WTC11 (cell line): ENCODE data around the gene CDKN2B. TPM values are rescaled to one million over a fixed set of nuclear protein-coding genes. Genes with fewer than 3 reads are reported as not detected.

Source experiments
- ATAC-seq: fragments of 200-7000 bp; cut with Tn5 transposase; 2 replicates; pipeline ENCODE4 v1.10.0; 2021; ENCODE audit warnings: mild to moderate bottlenecking, moderate library complexity
- CTCF ChIA-PET: fragments of 300-600 bp; sonication (Branson Sonifier 250); formaldehyde crosslinking; loops from one replicate; lab custom pipeline; 2021; ENCODE audit warnings: antibody characterized with exemption; lab: Charles Lee
- POLR2A ChIA-PET: fragments of 350-600 bp; sonication (Branson Sonifier 250); formaldehyde crosslinking; loops from one replicate; lab custom pipeline; 2021; ENCODE audit warnings: antibody characterized with exemption; lab: Charles Lee
- DNase-seq: peaks from one replicate; pipeline ENCODE4 v3.0.0; 2021; ENCODE audit warnings: low spot score
- H3K27ac Mint-ChIP-seq: 2 replicates; pipeline ENCODE4 v1.8.0; 2021; ENCODE audit warnings: mixed read lengths
- H3K27me3 Mint-ChIP-seq: 2 replicates; pipeline ENCODE4 v1.8.0; 2021; ENCODE audit warnings: low read depth, mild to moderate bottlenecking, moderate library complexity, mixed read lengths
- H3K36me3 Mint-ChIP-seq: 2 replicates; pipeline ENCODE4 v1.8.0; 2021; ENCODE audit warnings: mixed read lengths
- H3K4me1 Mint-ChIP-seq: 2 replicates; pipeline ENCODE4 v1.8.0; 2022; ENCODE audit warnings: mixed read lengths
- H3K4me3 Mint-ChIP-seq: 2 replicates; pipeline ENCODE4 v1.8.0; 2021; ENCODE audit warnings: mild to moderate bottlenecking, moderate library complexity, mixed read lengths
- H3K9me3 Mint-ChIP-seq: 2 replicates; pipeline ENCODE4 v1.8.0; 2021; ENCODE audit warnings: mixed read lengths
- CBFB ChIP-seq: sonication (generic); formaldehyde crosslinking; IDR thresholded peaks from 2 replicates; pipeline ENCODE4 v1.8.1; 2022; ENCODE audit warnings: mild to moderate bottlenecking, low read depth, missing genetic modification reagents
- GRHL2 ChIP-seq: fragments of 250-450 bp; sonication (Bioruptor Pico); IDR thresholded peaks from 2 replicates; pipeline ENCODE4 v1.8.0; 2022; ENCODE audit warnings: mild to moderate bottlenecking, moderate library complexity; ENCODE audit not compliant: insufficient replicate concordance, severe bottlenecking
- MXD4 ChIP-seq: fragments of 250-450 bp; sonication (Bioruptor Pico); IDR thresholded peaks from 2 replicates; pipeline ENCODE4 v1.8.0; 2021; ENCODE audit warnings: mild to moderate bottlenecking, moderate library complexity, borderline replicate concordance
- MYBL2 ChIP-seq: sonication (generic); formaldehyde crosslinking; IDR thresholded peaks from 2 replicates; pipeline ENCODE4 v1.8.1; 2023; ENCODE audit warnings: mild to moderate bottlenecking, moderate library complexity, missing genetic modification reagents
- NFYB ChIP-seq: sonication (generic); formaldehyde crosslinking; conservative IDR thresholded peaks from 2 replicates; pipeline ENCODE4 v1.8.0; 2022; ENCODE audit warnings: low read depth, missing genetic modification reagents
- SMAD3 ChIP-seq: sonication (generic); formaldehyde crosslinking; IDR thresholded peaks from 2 replicates; pipeline ENCODE4 v1.8.0; 2022; ENCODE audit warnings: missing genetic modification reagents, mild to moderate bottlenecking, borderline replicate concordance
- SMAD4 ChIP-seq: sonication (generic); formaldehyde crosslinking; IDR thresholded peaks from 2 replicates; pipeline ENCODE4 v1.8.0; 2022; ENCODE audit warnings: mild to moderate bottlenecking, missing genetic modification reagents
- ZBTB21 ChIP-seq: sonication (generic); formaldehyde crosslinking; IDR thresholded peaks from 2 replicates; pipeline ENCODE4 v1.8.1; 2023; ENCODE audit warnings: mild to moderate bottlenecking, missing genetic modification reagents, borderline replicate concordance
- total RNA-seq: library from RNA; stranded (reverse); gene quantifications from 3 replicates; pipeline ENCODE4 v1.2.3, GENCODE V29; 2021
- TF ChIP-seq, protein P1 (sequence below): fragments of 250-450 bp; sonication (Bioruptor Pico); IDR thresholded peaks from 2 replicates; pipeline ENCODE4 v1.9.0; 2021; ENCODE audit warnings: moderate library complexity, mild to moderate bottlenecking, inconsistent platforms, borderline replicate concordance
- TF ChIP-seq, protein P2 (sequence below): sonication (generic); formaldehyde crosslinking; IDR thresholded peaks from 2 replicates; pipeline ENCODE4 v1.8.0; 2022; ENCODE audit warnings: mild to moderate bottlenecking, missing genetic modification reagents
- TF ChIP-seq, protein P3 (sequence below): sonication (generic); formaldehyde crosslinking; IDR thresholded peaks from 2 replicates; pipeline ENCODE4 v1.8.1; 2022; ENCODE audit warnings: low read depth, mild to moderate bottlenecking, moderate library complexity, missing genetic modification reagents, borderline replicate concordance
- TF ChIP-seq, protein P4 (sequence below): sonication (generic); formaldehyde crosslinking; IDR thresholded peaks from 2 replicates; pipeline ENCODE4 v1.8.1; 2023; ENCODE audit warnings: mild to moderate bottlenecking, moderate library complexity, missing genetic modification reagents
- TF ChIP-seq, protein P5 (sequence below): sonication (generic); formaldehyde crosslinking; IDR thresholded peaks from 2 replicates; pipeline ENCODE4 v1.8.1; 2023; ENCODE audit warnings: mild to moderate bottlenecking, missing genetic modification reagents, moderate library complexity

Gene CDKN2B
- total RNA-seq, 1 experiment from 2014 or later = 0.13 TPM

DNA sequence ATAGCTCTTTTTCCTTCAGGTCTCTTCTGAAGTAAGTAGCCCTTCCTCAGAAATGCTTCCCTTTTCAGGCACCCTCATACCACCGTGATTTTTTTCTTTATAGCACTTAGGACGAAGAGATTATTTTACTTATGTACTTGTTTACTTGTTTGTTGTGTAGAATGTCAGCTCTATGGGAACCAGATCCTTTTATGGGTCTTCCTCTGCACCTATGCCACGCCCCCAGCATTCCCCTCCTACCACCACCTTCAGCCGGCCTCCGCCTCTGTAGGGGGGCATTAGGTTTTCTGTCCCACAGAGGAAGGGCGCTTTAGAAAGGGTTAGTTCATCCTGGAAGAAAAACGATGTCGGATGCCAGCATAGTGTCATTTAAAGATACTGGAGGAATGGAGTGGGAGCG is 12.7 kb downstream of the CDKN2B start (continued):
- no peak for TF ChIP-seq GRHL2
- TF ChIP-seq CBFB (CRISPR knock-in tag) = no peak
- TF ChIP-seq ZBTB21 = no peak
- TF ChIP-seq, protein P1, sequence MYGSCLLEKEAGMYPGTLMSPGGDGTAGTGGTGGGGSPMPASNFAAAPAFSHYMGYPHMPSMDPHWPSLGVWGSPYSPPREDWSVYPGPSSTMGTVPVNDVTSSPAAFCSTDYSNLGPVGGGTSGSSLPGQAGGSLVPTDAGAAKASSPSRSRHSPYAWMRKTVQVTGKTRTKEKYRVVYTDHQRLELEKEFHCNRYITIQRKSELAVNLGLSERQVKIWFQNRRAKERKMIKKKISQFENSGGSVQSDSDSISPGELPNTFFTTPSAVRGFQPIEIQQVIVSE = no peak

DNA sequence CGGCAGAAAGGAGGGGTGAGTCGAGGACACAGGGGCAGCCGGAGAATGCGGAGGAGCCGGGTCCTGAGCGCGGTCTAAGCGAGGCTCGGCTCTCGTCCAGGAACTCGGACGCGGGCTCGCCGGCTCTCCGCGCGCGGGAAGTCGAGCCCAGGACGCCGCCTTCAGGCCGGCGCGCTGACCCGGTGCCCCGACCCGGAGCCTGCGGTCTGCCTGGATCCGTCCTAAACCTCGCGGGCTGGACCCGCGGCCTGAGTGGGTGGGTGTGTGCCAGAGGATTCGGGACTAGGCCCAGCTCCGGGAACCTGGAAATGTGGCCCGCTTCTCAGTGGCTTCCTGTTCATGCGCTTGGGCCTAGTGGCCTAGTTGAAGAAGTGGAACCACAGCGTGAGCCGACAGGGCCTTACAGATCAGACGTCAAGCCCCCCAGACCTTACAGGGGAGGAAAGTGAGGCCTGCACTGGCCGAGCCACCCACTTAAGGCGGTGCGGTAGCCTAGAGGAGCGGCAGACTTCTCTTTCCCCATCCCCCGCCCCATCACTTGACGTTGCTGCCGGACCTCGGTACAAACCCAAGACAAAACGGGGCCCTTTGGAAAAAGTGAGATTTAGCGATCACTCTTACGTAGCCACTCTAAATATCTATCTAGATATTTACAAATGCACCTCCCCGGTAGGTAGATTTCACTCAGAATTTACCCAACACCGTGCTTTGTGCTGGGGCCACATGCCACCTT is 13.3 kb downstream of the CDKN2B start:
- peak; percentile 42 for ATAC-seq
- Mint-ChIP-seq H3K36me3 (no peaks in the 10 kb centered on the region), H3K4me1 (peaks cover 36% of the 10 kb centered on the region), H3K9me3 (no peaks in the 10 kb centered on the region), H3K27me3 (peaks cover 93% of the 10 kb centered on the region), H3K27ac (no peak overlapping the region), H3K4me3 (peak overlapping the region; percentile 63)
- POLR2A ChIA-PET = no interaction called here
- CTCF ChIA-PET = interaction anchor here (0.7 to 4.3 kb wide), 7 partner anchors 11 to 287 kb away, joined by 3 to 42 read pairs (median 5); partner anchors contain the start of gene CDKN2B
- peak; percentile 49 for DNase-seq
- TF ChIP-seq, protein P1 = no peak
- TF ChIP-seq, protein P2, sequence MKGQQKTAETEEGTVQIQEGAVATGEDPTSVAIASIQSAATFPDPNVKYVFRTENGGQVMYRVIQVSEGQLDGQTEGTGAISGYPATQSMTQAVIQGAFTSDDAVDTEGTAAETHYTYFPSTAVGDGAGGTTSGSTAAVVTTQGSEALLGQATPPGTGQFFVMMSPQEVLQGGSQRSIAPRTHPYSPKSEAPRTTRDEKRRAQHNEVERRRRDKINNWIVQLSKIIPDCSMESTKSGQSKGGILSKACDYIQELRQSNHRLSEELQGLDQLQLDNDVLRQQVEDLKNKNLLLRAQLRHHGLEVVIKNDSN (CRISPR knock-in tag) = 0 out of 2 replicates have a peak, but pooled peaks have one; percentile 0

DNA sequence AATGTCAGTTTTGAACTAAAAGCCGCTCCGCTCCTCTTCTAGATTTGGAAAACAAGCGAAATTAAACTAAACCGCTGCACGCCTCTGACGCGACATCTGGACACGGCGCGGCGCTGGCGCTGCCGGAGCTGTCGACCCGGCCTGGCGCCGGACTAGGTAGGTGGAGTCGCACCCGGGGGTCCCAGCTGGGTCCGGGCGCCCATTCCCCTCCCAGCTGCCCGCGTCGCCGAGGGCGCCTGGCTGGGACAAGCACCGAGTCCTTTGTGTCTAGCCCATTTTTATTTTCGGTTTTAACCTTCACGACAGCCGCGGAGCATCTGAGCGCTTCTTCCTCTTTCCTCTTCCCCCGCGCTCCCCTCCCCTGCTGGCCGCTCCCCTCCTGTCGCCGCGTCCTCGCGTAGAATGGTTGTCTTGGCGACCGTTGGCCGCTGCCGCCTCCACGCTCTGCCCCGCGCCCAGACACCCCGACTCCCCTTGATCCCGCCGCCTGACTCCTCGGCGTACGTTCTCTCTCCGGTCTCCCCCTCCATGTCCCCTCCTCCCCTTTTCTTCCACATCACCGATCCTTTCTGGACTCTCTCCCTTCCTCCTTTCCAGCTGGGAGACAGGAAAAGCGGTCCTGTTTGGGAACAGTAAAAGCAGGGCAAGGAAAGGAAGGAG is 14.0 kb downstream of the CDKN2B start:
- TF ChIP-seq, protein P3, sequence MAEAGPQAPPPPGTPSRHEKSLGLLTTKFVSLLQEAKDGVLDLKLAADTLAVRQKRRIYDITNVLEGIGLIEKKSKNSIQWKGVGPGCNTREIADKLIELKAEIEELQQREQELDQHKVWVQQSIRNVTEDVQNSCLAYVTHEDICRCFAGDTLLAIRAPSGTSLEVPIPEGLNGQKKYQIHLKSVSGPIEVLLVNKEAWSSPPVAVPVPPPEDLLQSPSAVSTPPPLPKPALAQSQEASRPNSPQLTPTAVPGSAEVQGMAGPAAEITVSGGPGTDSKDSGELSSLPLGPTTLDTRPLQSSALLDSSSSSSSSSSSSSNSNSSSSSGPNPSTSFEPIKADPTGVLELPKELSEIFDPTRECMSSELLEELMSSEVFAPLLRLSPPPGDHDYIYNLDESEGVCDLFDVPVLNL = no peak
- TF ChIP-seq SMAD3 (CRISPR knock-in tag) = no peak
- TF ChIP-seq NFYB (CRISPR knock-in tag) = no peak
- TF ChIP-seq SMAD4 (CRISPR knock-in tag) = no peak
- TF ChIP-seq CBFB (CRISPR knock-in tag) = no peak
- 0 out of 2 replicates have a peak, but pooled peaks have one; percentile 42 for TF ChIP-seq MYBL2 (CRISPR knock-in tag)
- TF ChIP-seq MXD4 (CRISPR knock-in tag) = no peak
- TF ChIP-seq, protein P4, sequence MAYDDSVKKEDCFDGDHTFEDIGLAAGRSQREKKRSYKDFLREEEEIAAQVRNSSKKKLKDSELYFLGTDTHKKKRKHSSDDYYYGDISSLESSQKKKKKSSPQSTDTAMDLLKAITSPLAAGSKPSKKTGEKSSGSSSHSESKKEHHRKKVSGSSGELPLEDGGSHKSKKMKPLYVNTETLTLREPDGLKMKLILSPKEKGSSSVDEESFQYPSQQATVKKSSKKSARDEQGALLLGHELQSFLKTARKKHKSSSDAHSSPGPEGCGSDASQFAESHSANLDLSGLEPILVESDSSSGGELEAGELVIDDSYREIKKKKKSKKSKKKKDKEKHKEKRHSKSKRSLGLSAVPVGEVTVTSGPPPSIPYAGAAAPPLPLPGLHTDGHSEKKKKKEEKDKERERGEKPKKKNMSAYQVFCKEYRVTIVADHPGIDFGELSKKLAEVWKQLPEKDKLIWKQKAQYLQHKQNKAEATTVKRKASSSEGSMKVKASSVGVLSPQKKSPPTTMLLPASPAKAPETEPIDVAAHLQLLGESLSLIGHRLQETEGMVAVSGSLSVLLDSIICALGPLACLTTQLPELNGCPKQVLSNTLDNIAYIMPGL = no peak
- TF ChIP-seq, protein P2 (CRISPR knock-in tag) = 0 out of 2 replicates have a peak, but pooled peaks have one; percentile 37
- TF ChIP-seq, protein P5, sequence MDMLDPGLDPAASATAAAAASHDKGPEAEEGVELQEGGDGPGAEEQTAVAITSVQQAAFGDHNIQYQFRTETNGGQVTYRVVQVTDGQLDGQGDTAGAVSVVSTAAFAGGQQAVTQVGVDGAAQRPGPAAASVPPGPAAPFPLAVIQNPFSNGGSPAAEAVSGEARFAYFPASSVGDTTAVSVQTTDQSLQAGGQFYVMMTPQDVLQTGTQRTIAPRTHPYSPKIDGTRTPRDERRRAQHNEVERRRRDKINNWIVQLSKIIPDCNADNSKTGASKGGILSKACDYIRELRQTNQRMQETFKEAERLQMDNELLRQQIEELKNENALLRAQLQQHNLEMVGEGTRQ (CRISPR knock-in tag) = 0 out of 2 replicates have a peak, but pooled peaks have one; percentile 9
- no peaks in the 10 kb centered on the region for H3K36me3 Mint-ChIP-seq
- peak; percentile 79 for DNase-seq
- no peak overlapping the region for H3K27ac Mint-ChIP-seq
- POLR2A ChIA-PET = no interaction called here
- H3K9me3 Mint-ChIP-seq = no peaks in the 10 kb centered on the region
- H3K27me3 Mint-ChIP-seq = peaks cover 94% of the 10 kb centered on the region
- CTCF ChIA-PET = interaction anchor here (0.6 to 4.3 kb wide), 9 partner anchors 9 to 249 kb away, joined by 3 to 42 read pairs (median 5); partner anchors contain the start of gene CDKN2B
- ATAC-seq = peak; percentile 50
- peak overlapping the region; percentile 63 for H3K4me3 Mint-ChIP-seq
- peaks cover 39% of the 10 kb centered on the region for H3K4me1 Mint-ChIP-seq
